HG02763 (cell line): ENCODE measurements around the gene BTNL3.
"Not testable (repeated sequence)": the region's sequence is repeated elsewhere in the genome, so short reads cannot be mapped to it uniquely, and the experiment has no call there.

Experiments
- ATAC-seq: cut with Tn5 transposase; IDR thresholded peaks from one replicate; pipeline ENCODE4 v1.9.1; 2021; ENCODE audit warnings: mild to moderate bottlenecking, moderate library complexity; ENCODE audit not compliant: unreplicated experiment

The BTNL3 gene

DNA sequence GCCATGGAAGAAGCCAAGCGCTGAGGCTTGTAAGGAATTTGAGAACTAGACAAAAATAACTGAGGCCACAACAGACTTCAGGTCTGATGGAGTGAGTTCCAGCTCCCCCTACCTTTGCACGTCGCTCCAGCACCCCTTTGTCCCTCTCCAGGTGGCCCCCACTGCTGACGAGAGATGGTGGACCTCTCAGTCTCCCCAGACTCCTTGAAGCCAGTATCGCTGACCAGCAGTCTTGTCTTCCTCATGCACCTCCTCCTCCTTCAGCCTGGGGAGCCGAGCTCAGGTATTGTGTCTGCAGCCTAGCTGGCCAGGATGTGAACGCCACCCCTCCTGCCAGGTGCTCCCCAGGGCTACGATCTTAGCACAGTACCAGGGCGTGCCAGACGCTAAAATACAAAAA lies 56.7 kb downstream of the BTNL3 start:
- no peak for ATAC-seq

DNA sequence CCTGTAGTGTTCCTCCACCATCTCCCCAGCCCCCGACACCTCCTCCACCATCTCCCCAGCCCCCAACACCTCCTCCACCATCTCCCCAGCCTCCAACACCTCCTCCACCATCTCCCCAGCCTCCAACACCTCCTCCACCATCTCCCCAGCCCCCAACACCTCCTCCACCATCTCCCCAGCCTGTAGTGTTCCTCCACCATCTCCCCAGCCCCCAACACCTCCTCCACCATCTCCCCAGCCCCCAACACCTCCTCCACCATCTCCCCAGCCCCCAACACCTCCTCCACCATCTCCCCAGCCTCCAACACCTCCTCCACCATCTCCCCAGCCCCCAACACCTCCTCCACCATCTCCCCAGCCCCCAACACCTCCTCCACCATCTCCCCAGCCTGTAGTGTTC lies 57.2 kb downstream of the BTNL3 start:
- not testable (repeated sequence) for ATAC-seq

DNA sequence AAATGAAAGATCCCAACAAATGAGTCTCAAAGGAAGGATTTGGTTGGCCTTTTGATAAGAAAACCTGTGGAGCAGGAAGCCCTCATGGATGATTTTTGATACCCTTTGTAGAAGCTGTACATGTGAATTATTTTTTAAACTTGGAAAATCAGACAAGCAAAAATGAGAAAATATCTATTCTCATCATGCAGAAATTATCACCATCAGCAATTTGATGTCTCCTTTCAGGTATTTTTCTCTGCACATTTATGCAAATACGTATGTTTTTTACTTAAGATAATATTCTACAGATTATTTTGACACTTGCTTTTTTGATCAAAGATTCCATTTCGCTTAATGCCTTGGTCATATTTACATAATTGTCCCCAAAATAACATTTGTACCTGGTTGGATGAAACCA lies 58.6 kb downstream of the BTNL3 start:
- ATAC-seq = no peak

DNA sequence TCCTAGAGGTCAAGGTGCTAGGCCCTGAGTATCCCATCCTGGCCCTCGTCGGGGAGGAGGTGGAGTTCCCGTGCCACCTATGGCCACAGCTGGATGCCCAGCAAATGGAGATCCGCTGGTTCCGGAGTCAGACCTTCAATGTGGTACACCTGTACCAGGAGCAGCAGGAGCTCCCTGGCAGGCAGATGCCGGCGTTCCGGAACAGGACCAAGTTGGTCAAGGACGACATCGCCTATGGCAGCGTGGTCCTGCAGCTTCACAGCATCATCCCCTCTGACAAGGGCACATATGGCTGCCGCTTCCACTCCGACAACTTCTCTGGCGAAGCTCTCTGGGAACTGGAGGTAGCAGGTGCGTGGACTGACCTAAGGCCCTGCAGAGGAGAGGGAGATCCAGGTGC lies 59.3 kb downstream of the BTNL3 start:
- ATAC-seq = no peak

DNA sequence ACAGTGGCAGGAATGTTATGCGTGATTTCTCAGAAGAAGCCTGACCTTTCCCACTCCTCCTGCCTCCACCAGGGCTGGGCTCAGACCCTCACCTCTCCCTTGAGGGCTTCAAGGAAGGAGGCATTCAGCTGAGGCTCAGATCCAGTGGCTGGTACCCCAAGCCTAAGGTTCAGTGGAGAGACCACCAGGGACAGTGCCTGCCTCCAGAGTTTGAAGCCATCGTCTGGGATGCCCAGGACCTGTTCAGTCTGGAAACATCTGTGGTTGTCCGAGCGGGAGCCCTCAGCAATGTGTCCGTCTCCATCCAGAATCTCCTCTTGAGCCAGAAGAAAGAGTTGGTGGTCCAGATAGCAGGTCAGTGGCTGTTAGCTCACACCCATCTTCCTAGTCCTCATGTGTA lies 61.4 kb downstream of the BTNL3 start:
- ATAC-seq = no peak

DNA sequence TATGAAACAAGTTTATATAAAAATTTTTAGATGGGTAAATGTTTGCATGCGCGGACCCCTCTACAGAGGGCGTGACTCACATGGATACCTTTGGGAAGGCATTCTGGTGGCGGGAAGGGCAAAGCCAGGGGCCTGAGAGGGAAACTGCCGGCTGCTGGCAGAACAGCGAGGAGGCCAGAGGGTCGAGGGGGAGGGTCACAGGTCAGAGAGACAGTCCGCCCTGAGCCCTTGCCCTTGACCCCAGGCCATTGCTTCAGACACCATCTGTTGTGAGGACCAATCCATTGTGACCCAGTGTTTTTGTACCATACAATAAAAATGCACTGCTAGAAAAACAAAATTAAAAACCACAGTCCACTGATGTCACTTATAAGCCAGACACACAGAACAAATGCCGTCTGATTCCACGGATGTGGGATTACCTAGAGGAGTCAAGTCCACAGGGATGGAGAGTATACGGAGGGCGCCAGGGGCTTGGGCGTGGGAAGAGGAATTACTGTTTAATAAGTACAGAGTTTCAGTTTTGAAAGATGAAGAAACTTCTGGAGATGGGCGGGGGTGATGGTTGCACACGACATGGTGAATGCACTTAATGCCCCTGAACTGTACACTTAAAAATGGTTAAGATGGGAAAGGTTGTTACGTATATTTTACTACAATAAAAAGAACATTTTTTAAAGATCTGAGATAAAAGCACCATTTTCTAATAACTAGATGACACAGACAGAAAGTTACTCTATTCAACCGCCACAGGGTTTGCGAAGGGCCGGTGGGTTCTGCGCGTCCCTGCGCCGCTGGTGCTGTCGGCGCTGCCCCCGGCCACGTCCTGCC lies 63.4 kb downstream of the BTNL3 start:
- ATAC-seq = no peak

DNA sequence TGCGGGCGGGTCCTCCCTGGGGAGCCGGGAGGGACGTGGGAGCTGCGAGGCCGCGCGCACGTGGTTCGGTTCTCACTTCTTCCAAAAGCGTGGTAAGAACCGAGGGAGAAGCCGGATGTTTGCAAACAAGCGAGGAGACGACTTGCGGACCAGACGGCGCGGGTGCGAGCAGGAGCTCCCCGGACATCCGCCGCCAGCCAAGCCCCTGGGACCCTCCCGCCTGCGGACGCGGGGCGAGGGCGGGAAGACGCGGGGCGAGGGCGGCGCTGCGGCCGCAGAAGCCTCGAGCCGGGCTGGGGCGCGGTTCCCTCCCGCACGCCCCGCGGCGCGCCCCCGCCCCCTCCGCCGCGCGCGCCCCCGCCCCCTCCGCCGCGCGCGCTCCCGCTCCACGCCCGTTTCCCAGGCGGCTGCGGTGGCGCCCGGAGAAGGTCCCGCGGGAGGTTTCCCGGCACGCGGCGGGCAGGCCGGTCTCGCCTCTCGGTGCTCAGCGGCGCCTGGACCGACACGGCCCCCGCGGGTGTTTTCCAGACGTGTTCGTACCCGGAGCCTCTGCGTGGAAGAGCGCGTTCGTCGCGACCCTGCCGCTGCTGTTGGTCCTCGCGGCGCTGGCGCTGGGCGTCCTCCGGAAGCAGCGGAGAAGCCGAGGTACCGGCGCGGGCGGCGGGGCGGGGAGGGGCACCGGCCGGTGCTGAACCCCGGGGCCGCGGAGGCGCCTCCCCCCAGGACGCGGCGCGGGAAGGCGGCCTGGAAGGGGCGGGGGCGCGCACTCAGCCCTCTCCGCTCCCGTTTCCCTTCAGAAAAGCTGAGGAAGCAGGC lies 64.2 kb downstream of the BTNL3 start:
- ATAC-seq = no peak

DNA sequence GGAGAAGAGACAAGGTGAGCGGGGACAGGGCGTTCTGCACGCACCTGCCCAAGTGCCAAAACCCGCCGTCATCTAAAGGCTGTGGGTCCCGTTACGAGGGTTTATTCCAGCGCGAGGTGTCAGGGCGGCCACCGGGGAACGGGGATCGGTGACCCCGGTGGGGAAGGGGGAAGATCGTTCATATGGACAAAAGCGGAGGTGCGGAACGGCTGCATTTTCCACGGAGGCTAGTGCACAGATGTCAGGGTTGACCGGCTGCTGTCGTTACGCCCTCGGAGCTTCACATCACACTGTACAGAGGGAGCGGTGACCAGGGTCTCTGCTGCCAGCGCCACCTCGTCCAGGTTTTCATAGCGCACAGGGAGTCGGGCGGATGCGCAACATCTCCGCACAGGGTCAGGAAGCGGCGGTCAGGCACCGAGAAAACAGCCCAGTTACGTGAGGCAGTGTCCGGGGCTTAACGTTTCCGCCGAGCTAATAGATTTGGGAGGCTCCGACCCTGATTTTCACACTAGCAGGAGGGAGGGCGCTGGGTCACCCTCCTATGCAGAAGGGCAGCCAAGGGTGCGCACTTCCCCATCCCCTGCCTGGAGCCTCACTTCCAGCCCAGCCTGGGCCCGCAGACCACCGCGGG lies 65.0 kb downstream of the BTNL3 start:
- no peak for ATAC-seq

DNA sequence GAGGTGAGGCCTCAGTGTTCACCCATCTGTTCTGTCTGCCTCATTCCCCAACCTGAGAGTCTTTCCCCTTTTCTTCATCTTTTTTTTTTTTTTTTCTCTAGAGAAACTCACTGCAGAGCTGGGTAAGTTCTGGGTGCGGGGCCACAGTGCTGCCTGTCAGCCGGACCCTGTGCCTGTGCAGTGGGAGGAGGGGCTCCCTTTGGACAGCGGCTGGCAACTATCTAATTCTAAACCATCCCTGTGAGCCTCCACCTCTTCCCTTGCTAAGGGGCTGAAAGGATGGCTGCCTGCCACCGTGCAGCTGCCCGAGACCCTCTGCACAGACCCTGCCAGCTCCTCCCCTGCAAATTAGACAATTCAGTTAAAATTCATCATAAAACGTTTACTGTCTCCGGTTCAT lies 65.5 kb downstream of the BTNL3 start:
- no peak for ATAC-seq

DNA sequence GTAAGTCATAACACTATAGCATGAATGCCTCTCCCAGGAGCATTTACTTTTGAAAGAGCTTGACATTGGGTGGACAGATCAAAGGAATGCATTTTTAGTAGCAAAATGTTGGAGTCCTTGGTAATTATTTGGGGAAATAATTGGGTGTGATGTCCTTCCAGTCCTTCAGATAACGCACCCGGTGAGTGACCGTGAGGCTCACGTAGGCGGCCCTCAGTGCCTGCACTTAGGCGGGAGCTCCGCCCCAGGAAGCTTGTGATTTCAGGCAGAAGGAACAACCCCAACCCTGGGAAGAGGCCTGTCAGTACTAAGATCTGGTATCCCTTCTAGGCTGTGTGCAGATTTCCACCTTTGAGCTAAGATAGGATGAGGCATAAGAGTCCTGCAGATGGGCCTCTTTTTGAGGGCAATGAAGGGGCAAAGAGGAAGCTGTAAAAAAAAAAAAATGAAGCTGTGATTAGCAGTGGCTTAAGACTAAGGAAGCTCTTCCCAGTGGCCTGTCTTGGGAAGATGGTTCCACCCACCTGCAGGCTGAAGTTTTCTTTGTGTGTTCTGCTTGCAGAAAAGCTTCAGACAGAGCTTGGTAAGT lies 66.3 kb downstream of the BTNL3 start:
- no peak for ATAC-seq
